Measurements from ENCODE around the gene UBE2J2. TPM values are rescaled to one million over a fixed set of nuclear protein-coding genes. Genes with fewer than 3 reads are reported as not detected.

UBE2J2 gene
- total and polyA plus RNA-seq, 2 of the 4 experiments (the other 2 are of a cell fraction), result 20.6 to 67.5 TPM

- Histone ChIP-seq H3K4ac (ENCODE audit: low read depth, low read length) (no peak overlapping the region), H3K56ac (ENCODE audit: extremely low read depth, insufficient read depth, low read length) (no peak overlapping the region), H2BK15ac (ENCODE audit: low read depth, low read length) (no peak overlapping the region), H2AK5ac (ENCODE audit: low read depth, low read length) (no peak overlapping the region), H4K20me1 (ENCODE audit: insufficient read depth, low read length) (peaks cover 39% of the 10 kb centered on the region), H3K4me3 (ENCODE audit: insufficient read depth, low read depth, low read length) (no peak overlapping the region), H4K8ac (ENCODE audit: low read depth in 2 of 2, low read length in 2 of 2) (no peak overlapping the region), H3K9me3 (ENCODE audit: control insufficient read depth, insufficient read depth, low read length) (no peaks in the 10 kb centered on the region), H2BK5ac (ENCODE audit: low read depth, low read length, poor library complexity, severe bottlenecking) (no peak overlapping the region), H3K79me1 (ENCODE audit: low read depth in 1 of 2, low read length in 2 of 2) (peaks cover 16 to 51% of the 10 kb centered on the region in 2 experiments), H2AK9ac (replicated peaks; ENCODE audit: low read depth, low read length, poor library complexity) (no peak overlapping the region), H3K9ac (ENCODE audit: low read depth, low read length) (no peak overlapping the region), H3K23ac (ENCODE audit: low read depth, low read length) (no peak overlapping the region), H3K27me3 (ENCODE audit: control insufficient read depth, insufficient read depth, low read length) (no peaks in the 10 kb centered on the region), H3K9me1 (ENCODE audit: insufficient read depth, low read length) (no peaks in the 10 kb centered on the region), H3K27ac (ENCODE audit: insufficient read depth, low read length) (no peak overlapping the region), H2BK20ac (ENCODE audit: low read depth, low read length) (no peak overlapping the region), H3K4me1 (ENCODE audit: control insufficient read depth, insufficient read depth, low read length) (peaks cover 8% of the 10 kb centered on the region), H4K5ac (ENCODE audit: low read depth, low read length) (no peak overlapping the region), H3K4me2 (ENCODE audit: low read depth, low read length) (no peak overlapping the region), H2AFZ (replicated peaks; ENCODE audit: low read length, poor library complexity) (no peak overlapping the region), H3K36me3 (ENCODE audit: control insufficient read depth, insufficient read depth, low read length) (peaks cover 62% of the 10 kb centered on the region), H2BK120ac (ENCODE audit: low read depth, low read length) (no peak overlapping the region), H3K14ac (replicated peaks; ENCODE audit: low read depth, low read length) (no peak overlapping the region), H4K91ac (ENCODE audit: insufficient read depth, low read depth, low read length) (no peak overlapping the region), H3K18ac (ENCODE audit: low read depth, low read length) (no peak overlapping the region)
- ATAC-seq (ENCODE audit: low read depth), result no peak
- in situ Hi-C loops (cut with MboI; ENCODE audit: low sequenced_read_pairs), result no loop called here
- BruUV-seq (replicated peaks), result no TSS peak
- dilution Hi-C loops (cut with HindIII; ENCODE audit: low sequenced_read_pairs, unreplicated experiment), result no loop called here
- POLR2A ChIA-PET (ENCODE audit: unreplicated experiment), result no interaction called here
- CTCF ChIA-PET, result no interaction called here
- intact Hi-C loops (cut with micrococcal nuclease), result no loop called here
- DNase-seq, result no peak
- 93% methylated on average over 40 of the region's 49 CpGs; no CpG with 5 or more reads in 1 of the 2 experiments for WGBS, 2 experiments (ENCODE audit: extremely low coverage in 2 of 2, insufficient read length in 1 of 2)
- TF ChIP-seq CEBPB (IDR thresholded peaks at IDR 0.05; ENCODE audit: low read depth, low read length) (no peak), MXI1 (IDR thresholded peaks at IDR 0.05; ENCODE audit: borderline replicate concordance, low read depth, low read length) (no peak), NFE2L2 (IDR thresholded peaks at IDR 0.05; ENCODE audit: low read depth, low read length) (no peak), MAZ (IDR thresholded peaks at IDR 0.05; ENCODE audit: borderline replicate concordance, low read depth, low read length) (no peak), POLR2A (IDR thresholded peaks at IDR 0.05; ENCODE audit: low read depth, low read length) (no peak), RCOR1 (IDR thresholded peaks at IDR 0.05; ENCODE audit: insufficient replicate concordance, low read length) (no peak), FOS (IDR thresholded peaks at IDR 0.05; ENCODE audit: low read depth, low read length) (no peak), RFX5 (IDR thresholded peaks at IDR 0.05; ENCODE audit: low read depth, low read length) (no peak), MAFK (IDR thresholded peaks at IDR 0.05; ENCODE audit: low read depth, low read length) (no peak), BHLHE40 (IDR thresholded peaks at IDR 0.05; ENCODE audit: low read depth, low read length) (no peak), SMC3 (IDR thresholded peaks at IDR 0.05; ENCODE audit: low read depth, low read length) (no peak), CTCF (conservative IDR thresholded peaks at IDR 0.05; ENCODE audit: low read depth, low read length) (no peak)
Observed at GRCh38 chr1:1312450-1313314, 39.0 kb upstream of the UBE2J2 start.

Data from IMR-90 (cell line).